Activated naive CD4-positive, alpha-beta T cell treated with anti-CD3 and anti-CD28 coated beads, Interleukin-2, amount 10 ng/mL, durations not matched to agents 7 days and 5 days (primary cell): ENCODE results near the gene EIF1.
"Not testable (repeated sequence)": the region's sequence is repeated elsewhere in the genome, so short reads cannot be mapped to it uniquely, and the experiment has no call there.

Experiments
- CTCF ChIA-PET: fragments of 350-600 bp; sonication (Branson Sonifier 250); formaldehyde crosslinking; loops from one replicate; lab custom pipeline; 2021; ENCODE audit warnings: antibody characterized with exemption; lab: Charles Lee
- DNase-seq: peaks from one replicate; pipeline ENCODE4 v3.0.0-alpha.2; 2020
- H3K27ac Mint-ChIP-seq: one replicate; pipeline ENCODE4 v1.8.0; 2021; ENCODE audit warnings: mild to moderate bottlenecking, moderate library complexity, mixed read lengths
- H3K27me3 Mint-ChIP-seq: one replicate; pipeline ENCODE4 v1.8.0; 2021; ENCODE audit warnings: mild to moderate bottlenecking, mixed read lengths
- H3K36me3 Mint-ChIP-seq: one replicate; pipeline ENCODE4 v1.8.0; 2021; ENCODE audit warnings: mixed read lengths
- H3K4me1 Mint-ChIP-seq: one replicate; pipeline ENCODE4 v1.8.0; 2021; ENCODE audit warnings: mixed read lengths
- H3K4me3 Mint-ChIP-seq: one replicate; pipeline ENCODE4 v1.8.0; 2021; ENCODE audit warnings: mild to moderate bottlenecking, moderate library complexity, mixed read lengths
- H3K9me3 Mint-ChIP-seq: one replicate; pipeline ENCODE4 v1.8.0; 2021; ENCODE audit warnings: mixed read lengths

The EIF1 gene

DNA sequence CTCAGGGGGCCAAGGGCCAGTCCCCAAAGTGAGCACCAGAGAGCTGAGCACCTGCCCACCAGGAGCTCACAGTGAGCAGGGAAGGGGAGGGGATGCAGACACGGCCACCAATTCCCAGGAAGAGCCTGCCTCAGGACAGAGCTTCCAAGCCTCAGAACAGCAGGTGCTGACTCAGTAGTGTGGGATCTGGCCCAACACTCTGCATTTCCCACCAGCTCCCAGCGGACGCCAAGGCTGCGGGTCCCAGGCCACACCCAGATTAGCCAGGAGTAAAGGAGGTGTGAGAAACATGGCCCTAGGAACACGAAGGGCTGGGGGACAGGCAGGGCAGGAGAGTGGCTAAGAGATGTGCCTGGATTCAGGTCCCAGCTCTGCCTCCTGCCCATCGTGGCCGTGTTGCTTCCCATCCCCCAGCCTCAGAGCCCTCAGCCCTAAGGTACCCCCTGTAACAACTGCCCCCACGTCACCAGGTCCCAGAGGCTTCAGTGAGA, 28.4 kb upstream of the EIF1 start:
- Mint-ChIP-seq H3K27ac (no peak overlapping the region), H3K4me1 (peaks cover 10% of the 10 kb centered on the region), H3K27me3 (peaks cover 48% of the 10 kb centered on the region), H3K4me3 (no peak overlapping the region), H3K36me3 (no peaks in the 10 kb centered on the region), H3K9me3 (no peaks in the 10 kb centered on the region)
- CTCF ChIA-PET = interaction anchor here (0.8 to 12.0 kb wide), 5 partner anchors 10 to 109 kb away, joined by 3 to 311 read pairs (median 4); partner anchors contain the start of gene EIF1
- DNase-seq = no peak

DNA sequence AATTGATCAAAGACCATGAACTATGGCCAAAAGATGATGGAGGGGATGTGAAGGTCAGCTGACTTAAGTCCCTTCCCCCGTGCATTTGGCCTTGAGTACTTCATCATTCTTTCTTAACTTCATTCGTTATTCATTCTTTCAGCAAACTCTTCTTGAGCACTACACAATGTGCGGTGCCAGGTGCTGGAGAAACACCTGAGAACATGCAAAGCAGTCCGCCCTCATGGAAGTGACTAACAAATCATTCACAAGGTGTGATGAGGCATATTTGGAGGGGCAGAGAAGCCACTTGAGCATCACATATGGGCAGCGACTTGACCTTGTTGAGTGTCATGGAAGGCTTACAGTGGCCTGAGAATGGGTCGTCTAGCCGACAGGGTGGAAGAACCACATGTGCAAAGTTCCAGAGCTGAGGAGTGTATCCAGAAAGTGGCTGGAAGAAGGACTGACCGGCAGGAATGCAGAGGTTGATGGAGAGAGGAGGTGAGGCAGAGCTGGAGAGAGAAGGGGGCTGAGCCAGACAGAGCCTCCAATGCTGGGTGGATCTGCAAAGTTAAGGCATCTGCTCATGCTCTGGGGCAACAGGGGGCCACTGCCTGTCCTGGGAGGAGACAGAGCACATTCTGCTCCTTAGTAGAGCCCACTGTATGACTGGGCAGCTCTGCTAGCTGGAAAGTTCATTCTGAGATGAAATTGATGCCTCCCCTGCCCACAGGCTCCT, 25.1 kb upstream of the EIF1 start:
- no peak for DNase-seq
- CTCF ChIA-PET = interaction anchor here (0.9 to 12.0 kb wide), 20 partner anchors 14 to 860 kb away, joined by 3 to 311 read pairs (median 6); partner anchors contain the start of genes EIF1 and KRT20
- Mint-ChIP-seq H3K36me3 (no peaks in the 10 kb centered on the region), H3K4me3 (no peak overlapping the region), H3K27ac (no peak overlapping the region), H3K9me3 (no peaks in the 10 kb centered on the region), H3K4me1 (peaks cover 37% of the 10 kb centered on the region), H3K27me3 (peaks cover 52% of the 10 kb centered on the region)

DNA sequence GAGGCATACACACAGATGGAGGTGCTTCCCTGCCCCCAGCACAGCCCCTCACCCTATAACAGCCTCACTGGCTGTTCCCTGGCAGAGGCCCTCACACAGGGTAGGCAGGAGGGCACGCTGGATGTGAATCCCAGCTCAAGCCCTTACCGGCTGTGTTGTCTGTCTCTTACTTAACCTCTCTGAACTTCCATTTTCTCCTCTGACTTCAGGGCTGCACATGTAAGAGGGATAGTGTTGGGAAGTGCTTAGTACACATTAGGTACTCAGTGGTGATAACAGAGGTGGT, 24.6 kb upstream of the EIF1 start:
- H3K27ac Mint-ChIP-seq = no peak overlapping the region
- DNase-seq = no peak
- H3K9me3 Mint-ChIP-seq = no peaks in the 10 kb centered on the region
- H3K36me3 Mint-ChIP-seq = no peaks in the 10 kb centered on the region
- peaks cover 37% of the 10 kb centered on the region for H3K4me1 Mint-ChIP-seq
- CTCF ChIA-PET = interaction anchor here (1.0 to 12.0 kb wide), 9 partner anchors 14 to 176 kb away, joined by 3 to 311 read pairs (median 9); partner anchors contain the start of gene EIF1
- peaks cover 52% of the 10 kb centered on the region for H3K27me3 Mint-ChIP-seq
- H3K4me3 Mint-ChIP-seq = no peak overlapping the region

DNA sequence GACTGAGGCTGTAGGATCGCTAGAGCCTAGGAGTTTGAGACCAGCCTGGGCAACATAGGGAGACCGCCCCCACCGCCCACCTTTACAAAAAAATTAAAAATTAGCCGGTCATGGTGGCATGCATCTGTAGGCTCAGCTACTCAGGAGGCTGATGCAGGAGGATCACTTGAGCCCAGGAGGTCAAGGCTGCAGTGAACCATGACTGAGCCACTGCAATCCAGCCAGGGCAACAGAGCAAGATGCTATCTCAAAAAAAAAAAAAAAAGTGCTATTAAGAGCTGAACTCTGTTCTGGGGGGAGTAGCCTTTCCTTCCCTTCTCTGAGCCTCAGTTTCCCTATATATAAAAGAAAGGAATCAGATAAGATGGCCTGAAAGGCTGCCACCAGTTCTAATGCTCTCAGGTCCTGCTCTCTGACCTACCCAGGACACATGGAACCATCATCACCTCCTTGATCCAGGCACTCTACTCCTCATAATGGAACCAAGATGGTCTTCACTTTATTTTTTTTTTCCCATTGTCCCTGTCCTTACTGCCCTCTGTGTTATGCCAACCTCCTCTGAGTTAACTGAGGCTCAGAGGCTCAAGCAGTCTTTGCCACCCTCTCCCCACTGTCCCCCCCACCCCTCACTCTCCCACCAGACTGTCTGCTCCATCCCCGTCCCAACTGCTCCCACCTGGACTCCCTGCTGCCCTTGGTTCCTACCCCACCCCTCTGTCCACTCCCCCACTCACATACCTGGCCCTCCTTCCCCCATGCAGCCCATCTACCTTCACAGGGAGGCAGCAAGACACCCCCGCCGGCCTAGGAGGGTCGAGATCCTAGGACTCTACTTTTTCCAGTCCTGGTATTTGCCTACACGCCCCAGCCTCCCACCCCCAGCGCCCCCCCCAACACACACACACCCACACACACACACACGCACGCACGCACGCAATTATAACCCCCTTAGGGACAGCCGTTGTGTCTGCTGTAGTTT, 23.8 kb upstream of the EIF1 start:
- Mint-ChIP-seq H3K27me3 (peaks cover 52% of the 10 kb centered on the region), H3K4me1 (peaks cover 44% of the 10 kb centered on the region), H3K36me3 (no peaks in the 10 kb centered on the region), H3K4me3 (peak overlapping the region; percentile 83), H3K9me3 (no peaks in the 10 kb centered on the region), H3K27ac (peak overlapping the region; percentile 98)
- CTCF ChIA-PET = interaction anchor here (0.6 to 12.0 kb wide), 17 partner anchors 13 to 1045 kb away, joined by 3 to 311 read pairs (median 5); partner anchors contain the start of gene EIF1
- no peak for DNase-seq

DNA sequence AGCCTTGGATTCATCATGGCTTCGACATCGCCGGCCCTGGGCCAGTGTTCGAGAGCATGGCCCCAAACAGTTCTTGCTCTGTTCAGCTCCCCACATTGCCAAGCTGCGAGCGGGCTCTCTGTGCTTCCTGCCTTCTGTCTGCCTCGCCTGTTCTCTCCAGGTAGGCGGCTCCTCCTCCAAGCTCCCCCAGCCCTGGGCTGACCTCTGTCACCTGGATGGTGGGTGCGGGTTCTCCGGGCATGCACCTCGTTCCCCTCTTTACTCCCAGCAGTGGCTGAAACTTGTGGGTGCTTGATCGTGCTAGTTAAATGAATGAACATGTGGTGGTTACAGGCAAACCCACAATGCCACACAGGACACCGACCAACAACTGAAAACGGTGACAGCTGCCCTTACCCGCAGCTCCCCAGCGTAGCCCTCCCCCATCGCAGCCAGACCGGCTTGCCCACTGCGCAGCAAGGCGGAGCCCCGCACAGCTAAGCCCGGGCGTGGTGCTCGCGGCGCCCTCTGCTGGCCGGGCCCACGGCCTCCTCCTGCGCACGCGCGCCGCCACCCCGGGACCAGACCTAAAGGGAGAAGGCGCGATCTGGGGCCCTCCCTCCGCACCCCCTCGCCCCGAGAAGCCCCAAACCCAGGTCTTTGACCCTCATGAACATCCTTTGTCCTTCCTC, 23.0 kb upstream of the EIF1 start:
- Mint-ChIP-seq H3K36me3 (no peaks in the 10 kb centered on the region), H3K4me1 (peaks cover 47% of the 10 kb centered on the region), H3K9me3 (no peaks in the 10 kb centered on the region), H3K4me3 (peak overlapping the region; percentile 83), H3K27ac (peak overlapping the region; percentile 98), H3K27me3 (peaks cover 44% of the 10 kb centered on the region)
- peak; percentile 90 for DNase-seq
- CTCF ChIA-PET = interaction anchor here (0.6 to 12.0 kb wide), 15 partner anchors 12 to 991 kb away, joined by 3 to 311 read pairs (median 4); partner anchors contain the start of gene EIF1

DNA sequence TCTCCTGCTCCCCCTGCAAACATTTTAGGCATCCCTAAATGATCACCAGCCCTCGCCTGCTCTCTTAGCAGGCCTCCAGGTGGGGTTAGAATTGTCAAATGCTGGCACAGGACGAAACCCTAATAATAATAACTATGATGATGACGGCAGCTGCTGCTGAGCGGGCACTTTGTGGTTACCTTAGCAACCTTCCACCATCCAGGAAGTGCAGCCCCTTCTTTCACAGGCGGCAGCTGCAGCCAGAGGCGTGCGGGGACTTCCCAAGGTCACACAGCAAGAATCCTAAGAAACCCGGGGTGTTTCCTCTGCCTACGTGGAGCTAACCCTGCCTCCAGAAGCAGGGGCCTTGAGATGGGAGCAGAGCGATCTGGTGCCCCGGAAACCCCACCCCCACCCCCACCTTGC, 22.4 kb upstream of the EIF1 start:
- peak; percentile 73 for DNase-seq
- Mint-ChIP-seq H3K27ac (peak overlapping the region; percentile 98), H3K36me3 (peaks cover under 1% of the 10 kb centered on the region), H3K9me3 (no peaks in the 10 kb centered on the region), H3K27me3 (peaks cover 38% of the 10 kb centered on the region), H3K4me1 (peaks cover 49% of the 10 kb centered on the region), H3K4me3 (peak overlapping the region; percentile 83)
- CTCF ChIA-PET = interaction anchor here (1.0 to 12.0 kb wide), 12 partner anchors 12 to 992 kb away, joined by 3 to 311 read pairs (median 5); partner anchors contain the start of gene EIF1

DNA sequence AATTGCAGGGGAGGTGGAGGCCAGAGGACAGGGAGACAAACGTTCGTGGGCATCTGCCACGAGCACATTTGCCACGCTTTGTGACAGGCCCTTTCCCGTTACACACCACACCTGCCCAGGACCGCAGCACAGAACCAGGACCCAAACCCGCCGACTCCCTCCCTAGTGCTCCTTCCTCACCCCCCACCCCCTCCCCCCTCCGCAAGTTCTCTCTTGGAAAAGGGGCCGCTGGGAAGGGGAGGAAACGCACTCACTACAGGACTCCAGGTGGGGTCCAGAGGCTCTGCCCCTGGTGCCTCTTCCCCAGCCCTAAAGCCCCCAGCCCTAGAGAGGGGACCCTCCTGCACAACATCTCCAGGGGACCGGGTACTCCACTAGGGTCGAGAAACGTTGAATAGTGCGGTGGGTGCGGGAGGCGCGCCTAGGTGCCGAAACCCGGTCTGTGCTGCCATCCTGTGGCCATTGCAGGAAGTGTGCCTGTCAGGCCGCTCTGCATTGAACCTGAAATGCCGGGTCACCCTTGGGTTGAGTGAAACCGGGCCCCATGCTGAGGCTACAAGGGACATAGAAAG, 21.9 kb upstream of the EIF1 start:
- Mint-ChIP-seq H3K4me3 (peak overlapping the region; percentile 83), H3K9me3 (no peaks in the 10 kb centered on the region), H3K4me1 (peaks cover 50% of the 10 kb centered on the region), H3K27ac (peak overlapping the region; percentile 98), H3K36me3 (peaks cover 2% of the 10 kb centered on the region), H3K27me3 (peaks cover 38% of the 10 kb centered on the region)
- CTCF ChIA-PET = interaction anchor here (1.0 to 12.0 kb wide), 11 partner anchors 11 to 1052 kb away, joined by 3 to 311 read pairs (median 6); partner anchors contain the start of gene EIF1
- DNase-seq = peak; percentile 91

DNA sequence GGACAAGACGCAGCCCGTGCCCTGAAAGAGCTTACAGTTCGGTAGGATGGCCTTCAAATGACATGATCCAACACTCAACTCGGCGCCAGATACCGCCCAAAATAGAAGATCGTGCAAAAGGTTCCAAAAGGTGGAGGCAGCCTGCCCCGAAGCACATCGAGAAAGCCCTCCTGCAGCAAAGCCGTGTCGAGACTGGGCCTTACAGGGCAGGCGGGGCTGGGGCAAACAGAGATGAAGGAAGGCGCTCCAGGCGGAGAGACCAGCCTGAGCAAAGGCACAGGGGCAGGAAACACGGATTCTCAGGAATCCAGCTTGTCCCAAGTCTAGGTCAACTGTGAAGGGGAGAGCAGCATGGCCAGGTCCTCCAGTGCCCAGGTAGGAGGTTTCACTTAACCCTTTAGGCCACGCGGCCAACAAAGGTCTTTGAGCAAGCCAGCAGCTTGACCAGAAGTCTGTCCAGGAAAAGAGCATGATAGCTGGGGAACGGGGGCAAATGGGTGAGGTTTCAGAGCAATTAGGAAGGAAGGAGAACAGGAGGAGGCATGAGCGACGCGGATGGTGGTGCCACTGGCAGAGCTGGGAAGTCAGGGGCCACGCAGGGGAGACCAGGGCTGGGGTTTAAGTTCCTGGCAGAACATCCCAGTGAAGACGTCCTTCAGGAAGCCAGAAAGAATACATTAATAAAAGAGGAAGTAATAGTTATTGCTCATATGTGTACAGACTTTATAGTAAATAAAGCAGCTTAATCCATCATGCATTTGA, 21.2 kb upstream of the EIF1 start:
- H3K27me3 Mint-ChIP-seq = peaks cover 37% of the 10 kb centered on the region
- peaks cover 2% of the 10 kb centered on the region for H3K36me3 Mint-ChIP-seq
- peaks cover 55% of the 10 kb centered on the region for H3K4me1 Mint-ChIP-seq
- CTCF ChIA-PET = interaction anchor here (0.6 to 12.0 kb wide), 9 partner anchors 11 to 1052 kb away, joined by 3 to 311 read pairs (median 5); partner anchors contain the start of gene EIF1
- H3K27ac Mint-ChIP-seq = peak overlapping the region; percentile 98
- no peaks in the 10 kb centered on the region for H3K9me3 Mint-ChIP-seq
- peak overlapping the region; percentile 83 for H3K4me3 Mint-ChIP-seq
- no peak for DNase-seq

DNA sequence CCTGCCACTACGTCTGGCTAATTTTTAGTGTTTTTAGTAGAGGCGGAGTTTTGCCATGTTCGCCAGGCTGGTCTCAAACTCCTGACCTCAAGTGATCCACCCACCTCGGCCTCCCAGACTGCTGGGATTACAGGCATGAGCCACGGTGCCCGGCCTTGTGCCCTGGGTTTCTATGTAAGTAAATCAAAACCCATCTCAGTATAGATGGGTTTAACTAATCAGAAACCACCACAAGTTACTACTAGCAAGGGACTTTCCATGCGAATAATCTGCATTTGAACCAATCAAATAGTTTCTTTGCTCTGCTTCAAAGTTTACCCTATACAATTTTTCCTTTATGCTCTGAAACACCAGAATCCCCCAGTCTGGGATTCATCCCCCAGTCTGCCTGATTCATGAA, 16.5 kb upstream of the EIF1 start:
- no peak overlapping the region for H3K27ac Mint-ChIP-seq

DNA sequence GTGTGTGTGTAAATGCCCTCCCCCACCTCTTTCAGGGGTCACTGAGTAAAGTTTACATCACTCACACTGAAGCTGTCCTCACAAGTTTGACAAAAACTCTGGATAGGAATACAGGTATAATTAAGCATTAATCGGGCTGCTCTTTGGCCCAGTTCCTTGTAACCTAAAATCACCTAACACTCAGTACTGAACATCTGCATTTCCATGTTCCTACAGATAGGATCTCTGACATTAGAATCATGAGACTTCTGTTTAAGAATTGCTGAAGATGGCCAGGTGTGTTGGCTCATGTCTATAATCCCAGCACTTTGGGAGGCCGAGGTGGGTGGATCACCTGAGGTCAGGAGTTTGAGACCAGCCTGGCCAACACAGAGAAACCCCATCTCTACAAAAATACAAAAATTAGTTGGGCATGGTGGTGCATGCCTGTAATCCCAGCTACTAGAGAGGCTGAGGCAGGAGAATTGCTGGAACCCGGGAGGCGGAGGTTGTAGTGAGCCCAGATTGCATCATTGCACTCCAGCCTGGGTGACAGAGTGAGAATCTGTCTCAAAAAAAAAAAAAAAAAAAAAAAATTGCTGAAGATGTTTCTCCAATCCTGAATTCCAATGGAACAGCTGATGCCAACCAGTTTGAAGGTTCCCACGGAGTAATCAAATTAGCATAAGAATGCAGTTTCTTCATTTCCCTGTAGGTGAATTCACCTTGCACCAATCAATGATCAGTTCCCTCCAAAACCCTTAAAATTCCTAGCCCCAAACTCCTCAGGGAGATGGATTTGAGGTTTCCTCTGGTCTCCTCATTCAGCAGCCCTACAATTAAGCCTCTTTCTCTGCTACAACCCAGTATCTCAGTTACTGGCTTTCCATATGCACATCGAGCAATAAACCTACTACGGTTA, 13.3 kb upstream of the EIF1 start:
- DNase-seq, H3K27me3 Mint-ChIP-seq, H3K27ac Mint-ChIP-seq, H3K4me3 Mint-ChIP-seq, H3K9me3 Mint-ChIP-seq: not testable (repeated sequence)
- peaks cover 13% of the 10 kb centered on the region for H3K36me3 Mint-ChIP-seq
- CTCF ChIA-PET = interaction anchor here (6.0 kb wide), 1 partner anchor 9 kb away, joined by 111 read pairs; no protein-coding TSS in a partner anchor
- peaks cover 72% of the 10 kb centered on the region for H3K4me1 Mint-ChIP-seq

More for the DNA sequence above, 16.5 kb upstream of the EIF1 start:
- CTCF ChIA-PET = interaction anchor here (1.2 to 1.6 kb wide), 2 partner anchors 9 to 24 kb away, joined by 3 to 8 read pairs; no protein-coding TSS in a partner anchor
- Mint-ChIP-seq H3K36me3 (peaks cover 6% of the 10 kb centered on the region), H3K4me3 (no peak overlapping the region), H3K9me3 (no peaks in the 10 kb centered on the region), H3K27me3 (peaks cover 3% of the 10 kb centered on the region), H3K4me1 (peaks cover 60% of the 10 kb centered on the region)
- no peak for DNase-seq

DNA sequence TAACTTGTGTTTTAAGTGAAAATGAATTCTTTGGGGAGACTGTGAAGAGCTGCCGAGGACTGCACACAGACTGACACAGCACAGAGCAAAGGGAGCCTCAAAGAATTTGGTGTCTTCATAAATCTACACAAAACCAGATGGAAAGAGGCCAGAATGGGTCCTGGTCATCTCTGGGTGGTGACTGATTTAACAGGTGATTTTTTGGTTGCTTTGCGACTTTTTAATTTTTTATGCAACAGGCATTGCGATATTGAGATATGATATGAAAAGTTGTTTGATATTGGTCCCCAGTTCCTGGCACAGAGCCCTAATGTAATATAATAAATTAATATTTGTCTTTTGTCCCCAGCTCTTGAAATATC, 12.6 kb upstream of the EIF1 start:
- no peak overlapping the region for H3K4me3 Mint-ChIP-seq
- peaks cover 75% of the 10 kb centered on the region for H3K4me1 Mint-ChIP-seq
- peaks cover 2% of the 10 kb centered on the region for H3K9me3 Mint-ChIP-seq
- no peak for DNase-seq
- no peak overlapping the region for H3K27ac Mint-ChIP-seq
- H3K27me3 Mint-ChIP-seq = no peaks in the 10 kb centered on the region
- peaks cover 13% of the 10 kb centered on the region for H3K36me3 Mint-ChIP-seq
- CTCF ChIA-PET = interaction anchor here (1.4 to 6.0 kb wide), 2 partner anchors 10 to 13 kb away, joined by 8 to 111 read pairs; partner anchors contain the start of gene EIF1
